NCI-H524 treated with DMSO at 0.1 percent for 48 hours (cell line): ENCODE results near the gene OR4K13.

Experiments
- DNase-seq: peaks from one replicate; lab custom pipeline; 2025; lab: John Stamatoyannopoulos, UW

The OR4K13 gene

GRCh38 chr14:20035938-20036337 lies at the start of gene OR4K13:
Gene OR4K13, minus strand, starts transcription at chr14:20036038. Its CDS starts 1,280 bp downstream, at chr14:20034758.
- DNase-seq, result no peak

- no peak for DNase-seq
These were observed 23.9 kb upstream of the OR4K13 start, which contains the start of gene OR4L1 for GRCh38 chr14:20059745-20060144. Gene OR4L1, plus strand, starts transcription at chr14:20060045. Its CDS starts 0 bp downstream, at chr14:20060045.

GRCh38 chr14:20048202-20048601 lies 12.4 kb upstream of the OR4K13 start:
- no peak for DNase-seq

GRCh38 chr14:20044243-20044642 lies 8.4 kb upstream of the OR4K13 start:
- no peak for DNase-seq

- DNase-seq, result no peak
These were observed 389 bp downstream of the OR4K13 start for GRCh38 chr14:20035449-20035848.

- no peak for DNase-seq
These were observed 4.8 kb downstream of the OR4K13 start for GRCh38 chr14:20031058-20031457.

GRCh38 chr14:20019257-20019865 lies 16.5 kb downstream of the OR4K13 start, which contains the start of gene OR4K14:
Gene OR4K14, minus strand, starts transcription at chr14:20019307. Its CDS starts 4,114 bp downstream, at chr14:20015193.
- no peak for DNase-seq

- no peak for DNase-seq
These were observed 27.7 kb downstream of the OR4K13 start for GRCh38 chr14:20008156-20008555.

- DNase-seq, result no peak
These were observed 33.5 kb downstream of the OR4K13 start for GRCh38 chr14:20002319-20002718.

GRCh38 chr14:20001863-20002262 lies 34.0 kb downstream of the OR4K13 start, which contains the start of gene OR4Q2:
Gene OR4Q2, plus strand, starts transcription at chr14:20002163.
- DNase-seq, result no peak

GRCh38 chr14:19993438-19993837 lies 42.4 kb downstream of the OR4K13 start:
- no peak for DNase-seq
